WI38 (cell line): ENCODE results near the gene GRIN1.

Experiments used
- H3K4me3 ChIP-seq: 2 replicates; pipeline ENCODE4 v1.5.1; 2011; ENCODE audit warnings: low read depth, mild to moderate bottlenecking, control low read depth, low read length
- CTCF ChIP-seq: IDR thresholded peaks from 2 replicates; pipeline ENCODE4 v1.5.1; 2012; ENCODE audit warnings: low read depth, mild to moderate bottlenecking, control low read depth, low read length

The GRIN1 gene

GRCh38 chr9:137161558-137162486 lies 22.9 kb downstream of the GRIN1 start:
- no peak overlapping the region for H3K4me3 ChIP-seq

GRCh38 chr9:137162505-137163364 lies 23.8 kb downstream of the GRIN1 start:
- TF ChIP-seq CTCF, result no peak
- H3K4me3 ChIP-seq, result peak overlapping the region; percentile 33

More at GRCh38 chr9:137161558-137162486, 22.9 kb downstream of the GRIN1 start:
- no peak for TF ChIP-seq CTCF

- no peak for TF ChIP-seq CTCF
- H3K4me3 ChIP-seq, result peak overlapping the region; percentile 33
Measured at GRCh38 chr9:137163365-137163715, 24.4 kb downstream of the GRIN1 start.

- no peak for TF ChIP-seq CTCF
- no peak overlapping the region for H3K4me3 ChIP-seq
Measured at GRCh38 chr9:137163805-137164204, 24.9 kb downstream of the GRIN1 start.

GRCh38 chr9:137164370-137165249 lies 25.7 kb downstream of the GRIN1 start:
- TF ChIP-seq CTCF, result no peak
- H3K4me3 ChIP-seq, result no peak overlapping the region

- no peak for TF ChIP-seq CTCF
Measured at GRCh38 chr9:137165250-137165836, 26.4 kb downstream of the GRIN1 start.

More at GRCh38 chr9:137165250-137165836, 26.4 kb downstream of the GRIN1 start:
- no peak overlapping the region for H3K4me3 ChIP-seq
